Mesodermal cell (in vitro differentiated cells): Measurements from ENCODE around the gene HPS5.
"Not testable (repeated sequence)": the region's sequence is repeated elsewhere in the genome, so short reads cannot be mapped to it uniquely, and the experiment has no call there.

ENCODE experiments used
- H3K27ac ChIP-seq: 2 replicates; pipeline ENCODE4 v1.7.0; 2013; ENCODE audit warnings: mild to moderate bottlenecking, low read depth, low read length, moderate library complexity; ENCODE audit not compliant: severe bottlenecking
- H3K36me3 ChIP-seq: 2 replicates; pipeline ENCODE4 v1.7.1; 2013; ENCODE audit warnings: mild to moderate bottlenecking, low read length, moderate library complexity; ENCODE audit not compliant: control insufficient read depth, insufficient read depth
- H3K4me1 ChIP-seq: one replicate; pipeline ENCODE4 v1.7.1; 2013; ENCODE audit warnings: mild to moderate bottlenecking, low read length; ENCODE audit not compliant: insufficient read depth, control insufficient read depth, poor library complexity, severe bottlenecking
- H3K4me3 ChIP-seq: 2 replicates; pipeline ENCODE4 v1.7.0; 2013; ENCODE audit warnings: low read length, control low read depth, mild to moderate bottlenecking; ENCODE audit not compliant: insufficient read depth, poor library complexity, severe bottlenecking; ENCODE audit errors: extremely low read depth
- H3K9me3 ChIP-seq: 2 replicates; pipeline ENCODE4 v1.7.1; 2013; ENCODE audit warnings: mild to moderate bottlenecking, low read length, moderate library complexity; ENCODE audit not compliant: control insufficient read depth
- WGBS, 2 experiments: methylation state at CpG; one replicate each; pipeline ENCODE4 v1.1.5; 2013; ENCODE audit warnings: missing lambda C conversion rate in 2 of 2; ENCODE audit not compliant: insufficient coverage in 2 of 2; 5-methylcytosine and 5-hydroxymethylcytosine counted together

Gene HPS5

GRCh38 chr11:18269252-18269651 is 52.7 kb downstream of the HPS5 start:
- H3K4me1 ChIP-seq, H3K27ac ChIP-seq, H3K36me3 ChIP-seq, H3K9me3 ChIP-seq, H3K4me3 ChIP-seq: not testable (repeated sequence)
- WGBS, 2 experiments: no CpG with 5 or more reads among the region's 5 CpGs

GRCh38 chr11:18267335-18268133 is 54.4 kb downstream of the HPS5 start:
- not testable (repeated sequence) for H3K36me3 ChIP-seq, H3K4me1 ChIP-seq, H3K9me3 ChIP-seq, H3K27ac ChIP-seq, H3K4me3 ChIP-seq
- WGBS, 2 experiments: no CpG with 5 or more reads among the region's 10 CpGs

- H3K27ac ChIP-seq: no peak within 1 kb of the TSS
- no peak within 1 kb of the TSS for H3K4me3 ChIP-seq
- peaks cover 12% of the 10 kb centered on the region for H3K4me1 ChIP-seq
- 88 to 97% methylated on average over 5 of the region's 8 CpGs for WGBS, 2 experiments
- no peaks in the 10 kb centered on the region for H3K9me3 ChIP-seq
- no peaks in the 10 kb centered on the region for H3K36me3 ChIP-seq
Observed at GRCh38 chr11:18265949-18266348, 56.0 kb downstream of the HPS5 start, which contains the start of gene SAA1. TSS of gene SAA1 (plus strand) at chr11:18266264. CDS start at chr11:18266888, 624 bp downstream.

- WGBS, 2 experiments: no CpG with 5 or more reads among the region's 1 CpG
- Histone ChIP-seq H3K36me3 (no peaks in the 10 kb centered on the region), H3K27ac (no peak overlapping the region)
Observed at GRCh38 chr11:18264677-18265555, 57.0 kb downstream of the HPS5 start.

GRCh38 chr11:18264035-18264434 is 57.9 kb downstream of the HPS5 start:
- no peaks in the 10 kb centered on the region for H3K9me3 ChIP-seq
- peaks cover 12% of the 10 kb centered on the region for H3K4me1 ChIP-seq
- no peak overlapping the region for H3K27ac ChIP-seq
- 86 to 95% methylated on average over 4 of the region's 4 CpGs for WGBS, 2 experiments
- H3K36me3 ChIP-seq: no peaks in the 10 kb centered on the region
- H3K4me3 ChIP-seq: no peak overlapping the region

More at GRCh38 chr11:18264677-18265555, 57.0 kb downstream of the HPS5 start:
- Histone ChIP-seq H3K4me1 (peaks cover 12% of the 10 kb centered on the region), H3K9me3 (no peaks in the 10 kb centered on the region), H3K4me3 (no peak overlapping the region)

GRCh38 chr11:18262681-18263350 is 59.1 kb downstream of the HPS5 start:
- peaks cover 12% of the 10 kb centered on the region for H3K4me1 ChIP-seq
- H3K27ac ChIP-seq, H3K4me3 ChIP-seq, H3K36me3 ChIP-seq, H3K9me3 ChIP-seq: not testable (repeated sequence)
- WGBS, 2 experiments: 67 to 85% methylated on average over 3 to 4 of the region's 8 CpGs

- H3K36me3 ChIP-seq: no peaks in the 10 kb centered on the region
- H3K4me3 ChIP-seq: no peak overlapping the region
- H3K27ac ChIP-seq: no peak overlapping the region
- WGBS, 2 experiments: 96 to 100% methylated on average over 7 to 10 of the region's 14 CpGs
- H3K4me1 ChIP-seq: peaks cover 12% of the 10 kb centered on the region
- H3K9me3 ChIP-seq: no peaks in the 10 kb centered on the region
Observed at GRCh38 chr11:18261721-18262120, 60.2 kb downstream of the HPS5 start.

GRCh38 chr11:18259259-18259658 is 62.7 kb downstream of the HPS5 start:
- Histone ChIP-seq H3K4me3 (no peak overlapping the region), H3K27ac (no peak overlapping the region), H3K4me1 (peaks cover 12% of the 10 kb centered on the region), H3K36me3 (no peaks in the 10 kb centered on the region), H3K9me3 (no peaks in the 10 kb centered on the region)

- 76 to 100% methylated on average over 2 of the region's 2 CpGs for WGBS, 2 experiments
- H3K4me3 ChIP-seq: no peak overlapping the region
- H3K9me3 ChIP-seq: no peaks in the 10 kb centered on the region
- no peak overlapping the region for H3K27ac ChIP-seq
- no peaks in the 10 kb centered on the region for H3K36me3 ChIP-seq
- no peaks in the 10 kb centered on the region for H3K4me1 ChIP-seq
Observed at GRCh38 chr11:18254781-18255361, 67.1 kb downstream of the HPS5 start.

GRCh38 chr11:18253778-18254338 is 68.1 kb downstream of the HPS5 start:
- Histone ChIP-seq H3K36me3 (no peaks in the 10 kb centered on the region), H3K9me3 (no peaks in the 10 kb centered on the region), H3K4me3 (no peak overlapping the region), H3K27ac (no peak overlapping the region), H3K4me1 (no peaks in the 10 kb centered on the region)
- WGBS, 2 experiments: 76 to 88% methylated on average over 9 to 11 of the region's 11 CpGs
